H1 (cell line): Measurements from ENCODE around the gene DYRK2. TPM values are rescaled to one million over a fixed set of nuclear protein-coding genes. Genes with fewer than 3 reads are reported as not detected.

ENCODE experiments used
- CTCF ChIA-PET: fragments of 300-600 bp; sonication (Branson Sonifier 250); formaldehyde crosslinking; loops from one replicate; lab custom pipeline; 2021; ENCODE audit not compliant: partially characterized antibody; lab: Charles Lee
- POLR2A ChIA-PET: fragments of 300-600 bp; sonication (Branson Sonifier 250); formaldehyde crosslinking; loops from one replicate; lab custom pipeline; 2021; ENCODE audit warnings: inconsistent platforms; ENCODE audit not compliant: partially characterized antibody; lab: Charles Lee
- DNase-seq, 2 experiments: peaks; one replicate each; pipeline versions ENCODE4 v3.0.0 to v3.0.0-alpha.2; 2010 to 2022; ENCODE audit warnings: low spot score in 2 of 2, low read depth in 1 of 2, mixed read lengths in 1 of 2
- FAIRE-seq: peaks from 2 replicates; lab custom pipeline; 2011; peaks lifted over from hg19 to GRCh38; lab: Jason Lieb, UNC
- H2AFZ ChIP-seq: 2 replicates; pipeline ENCODE4 v1.8.1; 2012; ENCODE audit warnings: low read length, inconsistent platforms
- H2AK5ac ChIP-seq: 2 replicates; pipeline ENCODE4 v1.6.1; 2013; ENCODE audit warnings: low read depth, low read length
- H2BK120ac ChIP-seq: replicated peaks from 2 replicates; pipeline ENCODE3; 2013; ENCODE audit warnings: low read depth, low read length, inconsistent platforms
- H2BK12ac ChIP-seq: 2 replicates; pipeline ENCODE4 v1.6.1; 2013; ENCODE audit warnings: low read depth, low read length
- H2BK15ac ChIP-seq: 2 replicates; pipeline ENCODE4 v1.6.1; 2013; ENCODE audit warnings: low read length
- H2BK20ac ChIP-seq: 2 replicates; pipeline ENCODE4 v1.6.1; 2013; ENCODE audit warnings: low read length
- H2BK5ac ChIP-seq: 2 replicates; pipeline ENCODE4 v1.6.1; 2013; ENCODE audit warnings: low read depth, low read length
- H3K14ac ChIP-seq: 2 replicates; pipeline ENCODE4 v1.6.1; 2013; ENCODE audit warnings: inconsistent platforms; ENCODE audit not compliant: insufficient read length
- H3K18ac ChIP-seq: 2 replicates; pipeline ENCODE4 v1.6.1; 2013; ENCODE audit warnings: low read length; ENCODE audit errors: extremely low read depth
- H3K23ac ChIP-seq: 2 replicates; pipeline ENCODE4 v1.6.1; 2013; ENCODE audit warnings: inconsistent platforms; ENCODE audit not compliant: insufficient read length
- H3K23me2 ChIP-seq: 2 replicates; pipeline ENCODE4 v1.6.1; 2013; ENCODE audit warnings: low read depth, low read length
- H3K27ac ChIP-seq: 2 replicates; pipeline ENCODE4 v1.6.1; 2011; ENCODE audit warnings: low read depth, low read length, inconsistent platforms
- H3K27me3 ChIP-seq, 4 experiments: replicated peaks in 1 of 4; 1 replicate in 1 of 4; 2 replicates in 3 of 4; pipeline versions ENCODE4 v1.6.1 to v1.8.1; 2011 to 2013; ENCODE audit warnings: low read length in 3 of 4, mild to moderate bottlenecking in 3 of 4, inconsistent platforms in 2 of 4, mixed read lengths in 2 of 4, moderate library complexity in 1 of 4; ENCODE audit not compliant: control insufficient read depth in 3 of 4, insufficient read depth in 3 of 4; ENCODE audit errors: extremely low read depth in 1 of 4
- H3K36me3 ChIP-seq, 4 experiments: 2 replicates each; pipeline versions ENCODE4 v1.6.1 to v1.8.1; 2011 to 2013; ENCODE audit warnings: mild to moderate bottlenecking in 4 of 4, low read length in 3 of 4, moderate library complexity in 2 of 4, control low read depth in 1 of 4, inconsistent platforms in 1 of 4; ENCODE audit not compliant: insufficient read depth in 4 of 4, control insufficient read depth in 2 of 4
- H3K4ac ChIP-seq: replicated peaks from 2 replicates; pipeline ENCODE3; 2013; ENCODE audit warnings: low read length, low read depth, mixed read lengths, inconsistent platforms; ENCODE audit not compliant: insufficient read length
- H3K4me1 ChIP-seq, 4 experiments: replicated peaks in 1 of 4; 1 replicate in 1 of 4; 2 replicates in 3 of 4; pipeline versions ENCODE4 v1.6.1 to v1.8.1; 2011 to 2013; ENCODE audit warnings: low read length in 3 of 4, inconsistent platforms in 2 of 4, mixed read lengths in 1 of 4; ENCODE audit not compliant: insufficient read depth in 4 of 4, control insufficient read depth in 3 of 4
- H3K4me2 ChIP-seq, 2 experiments: 2 replicates each; pipeline versions ENCODE4 v1.6.1 to v1.8.1; 2011 to 2013; ENCODE audit warnings: low read depth in 2 of 2, low read length in 2 of 2, control low read depth in 1 of 2, inconsistent platforms in 1 of 2, mild to moderate bottlenecking in 1 of 2; ENCODE audit not compliant: insufficient read depth in 1 of 2
- H3K4me3 ChIP-seq, 4 experiments: fragments of 200-600, 300-600 bp in 1 of 4; sonication (generic), shearing (Covaris generic), sonication (Bioruptor Twin) in 1 of 4; 2 replicates each; pipeline versions ENCODE4 v1.5.1 to v1.8.1; 2011 to 2016; ENCODE audit warnings: low read length in 4 of 4, low read depth in 3 of 4, control low read depth in 2 of 4, inconsistent platforms in 2 of 4, mild to moderate bottlenecking in 2 of 4, mixed read lengths in 1 of 4, moderate library complexity in 1 of 4; ENCODE audit not compliant: insufficient read depth in 2 of 4; ENCODE audit errors: extremely low read depth in 1 of 4
- H3K56ac ChIP-seq: replicated peaks from 2 replicates; pipeline ENCODE3; 2013; ENCODE audit warnings: low read depth, mild to moderate bottlenecking, mixed read lengths, low read length, inconsistent platforms; ENCODE audit not compliant: insufficient read length
- H3K79me1 ChIP-seq: 2 replicates; pipeline ENCODE4 v1.6.1; 2013; ENCODE audit warnings: low read depth, low read length, control low read depth
- H3K79me2 ChIP-seq, 2 experiments: 2 replicates each; pipeline versions ENCODE4 v1.6.1 to v1.8.1; 2012 to 2013; ENCODE audit warnings: low read length in 2 of 2, mild to moderate bottlenecking in 2 of 2, inconsistent platforms in 1 of 2; ENCODE audit not compliant: insufficient read depth in 2 of 2, control insufficient read depth in 1 of 2
- H3K9ac ChIP-seq, 4 experiments: replicated peaks in 1 of 4; 1 replicate in 1 of 4; 2 replicates in 3 of 4; pipeline versions ENCODE4 v1.6.1 to v1.8.1; 2011 to 2013; ENCODE audit warnings: low read depth in 3 of 4, low read length in 3 of 4, control low read depth in 2 of 4, mild to moderate bottlenecking in 2 of 4, moderate library complexity in 2 of 4, inconsistent platforms in 1 of 4; ENCODE audit errors: extremely low read depth in 1 of 4
- H3K9me3 ChIP-seq, 2 experiments: 2 replicates each; pipeline versions ENCODE4 v1.6.1 to v1.8.1; 2012 to 2013; ENCODE audit warnings: mild to moderate bottlenecking in 2 of 2, moderate library complexity in 2 of 2, control low read depth in 1 of 2, inconsistent platforms in 1 of 2, low read depth in 1 of 2, low read length in 1 of 2, mixed read lengths in 1 of 2; ENCODE audit not compliant: insufficient read depth in 2 of 2
- H4K20me1 ChIP-seq, 2 experiments: replicated peaks in 1 of 2; 2 replicates each; pipeline versions ENCODE3 to v1.8.1; 2011 to 2013; ENCODE audit warnings: inconsistent platforms in 2 of 2, low read length in 2 of 2, mild to moderate bottlenecking in 1 of 2; ENCODE audit not compliant: insufficient read depth in 2 of 2, control insufficient read depth in 1 of 2
- H4K5ac ChIP-seq: 2 replicates; pipeline ENCODE4 v1.6.1; 2013; ENCODE audit warnings: low read length, low read depth, mixed read lengths, inconsistent platforms; ENCODE audit not compliant: insufficient read length
- H4K8ac ChIP-seq: 2 replicates; pipeline ENCODE4 v1.8.0; 2013; ENCODE audit warnings: mild to moderate bottlenecking, moderate library complexity, low read length, inconsistent platforms; ENCODE audit not compliant: insufficient read depth; ENCODE audit errors: extremely low read depth
- H4K91ac ChIP-seq: replicated peaks from 2 replicates; pipeline ENCODE3; 2013; ENCODE audit warnings: low read length, mixed read lengths, inconsistent platforms; ENCODE audit not compliant: insufficient read length
- ASH2L ChIP-seq: fragments of 200-600, 300-600 bp; sonication (generic); IDR thresholded peaks from one replicate; pipeline ENCODE4 v1.7.1; 2017; ENCODE audit warnings: low read length
- BACH1 ChIP-seq: IDR thresholded peaks from 2 replicates; pipeline ENCODE4 v1.6.1; 2012; ENCODE audit warnings: low read length, improper control_type of control experiment
- BRCA1 ChIP-seq: IDR thresholded peaks from 2 replicates; pipeline ENCODE4 v1.6.1; 2012; ENCODE audit warnings: low read depth, low read length, improper control_type of control experiment
- CEBPB ChIP-seq: IDR thresholded peaks from 2 replicates; pipeline ENCODE4 v1.6.1; 2012; ENCODE audit warnings: low read depth, low read length
- EZH2 ChIP-seq: fragments of 200-600 bp; sonication (generic); IDR thresholded peaks from 2 replicates; pipeline ENCODE4 v1.7.1; 2012; ENCODE audit warnings: low read depth, mild to moderate bottlenecking, moderate library complexity, low read length, inconsistent platforms; ENCODE audit not compliant: severe bottlenecking
- NANOG ChIP-seq: IDR thresholded peaks from 2 replicates; pipeline ENCODE4 v1.6.1; 2011; ENCODE audit warnings: low read length, low read depth, mild to moderate bottlenecking, inconsistent platforms; ENCODE audit not compliant: insufficient read depth, poor library complexity, severe bottlenecking
- RAD21 ChIP-seq, 2 experiments: IDR thresholded peaks in 1 of 2; conservative IDR thresholded peaks in 1 of 2; 2 replicates each; pipeline ENCODE4 v1.6.1; 2011; ENCODE audit warnings: low read depth in 2 of 2, low read length in 2 of 2, improper control_type of control experiment in 1 of 2, inconsistent platforms in 1 of 2, mild to moderate bottlenecking in 1 of 2, moderate library complexity in 1 of 2
- SAP30 ChIP-seq: fragments of 300-600 bp; sonication (generic); IDR thresholded peaks from 2 replicates; pipeline ENCODE4 v1.7.1; 2012; ENCODE audit warnings: low read length, moderate library complexity, mild to moderate bottlenecking, inconsistent platforms; ENCODE audit not compliant: insufficient read depth, insufficient replicate concordance
- SRF ChIP-seq: IDR thresholded peaks from 2 replicates; pipeline ENCODE4 v1.6.1; 2011; ENCODE audit warnings: mild to moderate bottlenecking, low read depth, low read length, moderate library complexity
- YY1 ChIP-seq: IDR thresholded peaks from 2 replicates; pipeline ENCODE4 v1.6.1; 2011; ENCODE audit warnings: low read depth, mild to moderate bottlenecking, low read length
- WGBS, 2 experiments: shearing (Covaris generic) in 1 of 2; methylation state at CpG; one replicate each; pipeline versions ENCODE4 v1.1.6 to v1.1.7; 2013 to 2015; ENCODE audit warnings: low lambda C conversion rate in 2 of 2, mixed read lengths in 2 of 2, inconsistent platforms in 1 of 2, low coverage in 1 of 2, missing lambda C conversion rate in 1 of 2; ENCODE audit not compliant: insufficient replicate concordance in 2 of 2, insufficient coverage in 1 of 2, insufficient read length in 1 of 2; ENCODE audit errors: extremely low coverage in 1 of 2, missing lambda C conversion rate in 1 of 2; 5-methylcytosine and 5-hydroxymethylcytosine counted together
- polyA plus RNA-seq, 7 experiments: library from polyadenylated mRNA; depleted of rRNA in 3 of 7; stranded (reverse) in 5 of 7; unstranded in 2 of 7; fragments of >200 nt in 5 of 7; fragments of 200-250 nt in 2 of 7; gene quantifications; 1 replicate in 5 of 7; 2 replicates in 1 of 7; 4 replicates in 1 of 7; pipeline versions ENCODE4 v1.2.1 to v1.2.3, GENCODE V29; 2011 to 2013; ENCODE audit warnings: missing spikeins in 2 of 7, mixed read lengths in 2 of 7
- total RNA-seq: library from RNA; stranded (reverse); fragmentation: NEBNext Ultra II Directional; extraction: Animal tissue kit (Norgen Biotek cat#: 25700); gene quantifications from 2 replicates; pipeline ENCODE4 v1.2.1, GENCODE V29; 2021
- TF ChIP-seq, protein P1 (sequence below): IDR thresholded peaks from 2 replicates; pipeline ENCODE4 v1.6.1; 2011; ENCODE audit warnings: low read length, improper control_type of control experiment
- TF ChIP-seq, protein P2 (sequence below): IDR thresholded peaks from 2 replicates; pipeline ENCODE4 v1.6.1; 2012; ENCODE audit warnings: inconsistent platforms

Gene DYRK2
- total and polyA plus RNA-seq, 2 of the 8 experiments (the other 6 are each of a cell fraction or from before 2014, with no cell fraction given) = 11.2 to 31.6 TPM

- H3K4me2 ChIP-seq = no peak overlapping the region
- 91% methylated on average over 2 of the region's 2 CpGs; no CpG with 5 or more reads in 1 of the 2 experiments for WGBS, 2 experiments
- no peak for FAIRE-seq
- TF ChIP-seq CEBPB (no peak), NANOG (no peak), EZH2 (no peak), BRCA1 (no peak), ASH2L (no peak), SAP30 (no peak), RAD21 (IDR thresholded peaks at IDR 0.05 in 1 of 2, conservative IDR thresholded peaks at IDR 0.05 in 1 of 2; ENCODE audit: low read depth in 2 of 2, low read length in 2 of 2) (no peak), BACH1 (no peak), YY1 (no peak), SRF (no peak)
- TF ChIP-seq, protein P1, sequence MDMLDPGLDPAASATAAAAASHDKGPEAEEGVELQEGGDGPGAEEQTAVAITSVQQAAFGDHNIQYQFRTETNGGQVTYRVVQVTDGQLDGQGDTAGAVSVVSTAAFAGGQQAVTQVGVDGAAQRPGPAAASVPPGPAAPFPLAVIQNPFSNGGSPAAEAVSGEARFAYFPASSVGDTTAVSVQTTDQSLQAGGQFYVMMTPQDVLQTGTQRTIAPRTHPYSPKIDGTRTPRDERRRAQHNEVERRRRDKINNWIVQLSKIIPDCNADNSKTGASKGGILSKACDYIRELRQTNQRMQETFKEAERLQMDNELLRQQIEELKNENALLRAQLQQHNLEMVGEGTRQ = no peak
- TF ChIP-seq, protein P2, sequence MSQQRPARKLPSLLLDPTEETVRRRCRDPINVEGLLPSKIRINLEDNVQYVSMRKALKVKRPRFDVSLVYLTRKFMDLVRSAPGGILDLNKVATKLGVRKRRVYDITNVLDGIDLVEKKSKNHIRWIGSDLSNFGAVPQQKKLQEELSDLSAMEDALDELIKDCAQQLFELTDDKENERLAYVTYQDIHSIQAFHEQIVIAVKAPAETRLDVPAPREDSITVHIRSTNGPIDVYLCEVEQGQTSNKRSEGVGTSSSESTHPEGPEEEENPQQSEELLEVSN = no peak
These were observed 15.6 kb downstream of the DYRK2 start for GRCh38 chr12:67664171-67664570.

More at GRCh38 chr12:67664171-67664570, 15.6 kb downstream of the DYRK2 start:
- Histone ChIP-seq H2BK20ac (no peak overlapping the region), H4K5ac (no peak overlapping the region), H2AFZ (no peak overlapping the region), H3K4me3 (no peak overlapping the region), H3K27me3 (no peaks in the 10 kb centered on the region), H2BK15ac (no peak overlapping the region), H2BK120ac (no peak overlapping the region), H4K8ac (no peak overlapping the region), H4K20me1 (peaks cover 2 to 3% of the 10 kb centered on the region in 2 experiments), H3K4me1 (0 out of 7 replicates have a peak, but pooled peaks cover 0 to 2% (median 0%) of the 10 kb centered on the region in 4 experiments), H3K56ac (no peak overlapping the region), H3K79me1 (peaks cover 6% of the 10 kb centered on the region), H3K23me2 (no peaks in the 10 kb centered on the region), H2BK5ac (no peak overlapping the region), H2BK12ac (no peak overlapping the region), H3K4ac (no peak overlapping the region), H3K18ac (no peak overlapping the region), H3K23ac (no peak overlapping the region), H3K14ac (no peak overlapping the region), H3K9me3 (no peaks in the 10 kb centered on the region), H2AK5ac (no peak overlapping the region), H3K79me2 (peaks cover 0 to 50% of the 10 kb centered on the region in 2 experiments; a peak in 3 of 4 replicates), H4K91ac (no peak overlapping the region), H3K9ac (no peak overlapping the region), H3K36me3 (peaks cover 0 to 19% (median 2%) of the 10 kb centered on the region in 4 experiments; a peak in 3 of 8 replicates), H3K27ac (no peak overlapping the region)
- CTCF ChIA-PET = interaction anchor here (0.6 to 1.1 kb wide), 4 partner anchors 29 to 376 kb away, joined by 3 read pairs; no protein-coding TSS in a partner anchor
- no peak for DNase-seq
- POLR2A ChIA-PET = interaction anchor here (1.1 to 4.5 kb wide), 3 partner anchors 10 to 15 kb away, joined by 3 to 19 read pairs (median 4); no protein-coding TSS in a partner anchor
